Stimulated activated CD8-positive, alpha-beta memory T cell treated with anti-CD3 and anti-CD28 coated beads, Interleukin-15, amount 100 ng/mL, for 24 hours (primary cell): ENCODE data around the gene METTL17.

Source experiments
- DNase-seq: peaks from one replicate; pipeline ENCODE4 v3.0.0-alpha.2; 2020; ENCODE audit warnings: low read depth

Gene METTL17

GRCh38 chr14:21043387-21043973, 53.7 kb downstream of the METTL17 start:
- DNase-seq: no peak

GRCh38 chr14:21043974-21044618, 54.3 kb downstream of the METTL17 start:
- DNase-seq: no peak
